Stomach (tissue), 9 donors: ENCODE data around the gene CENPU. TPM values are rescaled to one million over a fixed set of nuclear protein-coding genes. Genes with fewer than 3 reads are reported as not detected.

Source experiments
- DNase-seq, 2 donors: peaks; one replicate each; pipeline versions ENCODE4 v3.0.0 to v3.0.0-alpha.2; 2013 to 2019
- H3K27ac ChIP-seq, 5 donors: fragments of 200-600 bp in 4 of 5; sonication (generic) in 4 of 5; one replicate each; pipeline ENCODE4 v1.5.1; 2013 to 2019; ENCODE audit warnings: mild to moderate bottlenecking in 1 of 5, moderate library complexity in 1 of 5
- H3K27me3 ChIP-seq, 3 donors: fragments of 200-600 bp; sonication (generic); one replicate each; pipeline ENCODE4 v1.5.1; 2017 to 2019; ENCODE audit warnings: mixed run types in 1 of 3
- H3K36me3 ChIP-seq, 4 donors: fragments of 200-600 bp; sonication (generic); 1 replicate in 3 of 4; 2 replicates in 1 of 4; pipeline ENCODE4 v1.5.1; 2016 to 2019
- H3K4me1 ChIP-seq, 4 donors: fragments of 200-600 bp; sonication (generic); one replicate each; pipeline ENCODE4 v1.5.1; 2016 to 2019
- H3K4me3 ChIP-seq, 4 donors: fragments of 200-600 bp; sonication (generic) in 3 of 4; one replicate each; pipeline ENCODE4 v1.5.1; 2016 to 2019; ENCODE audit warnings: mild to moderate bottlenecking in 1 of 4
- H3K9me3 ChIP-seq, 4 donors: fragments of 200-600 bp; sonication (generic); one replicate each; pipeline ENCODE4 v1.5.1; 2016 to 2019
- CTCF ChIP-seq, 7 experiments: fragments of 450-650 bp in 4 of 7; fragments of 200-600 bp in 3 of 7; sonication (generic) in 3 of 7; IDR thresholded peaks; one replicate each; pipeline ENCODE4 v1.5.1; 2016 to 2019; ENCODE audit warnings: antibody characterized with exemption in 7 of 7, control low read depth in 2 of 7, mild to moderate bottlenecking in 1 of 7
- EP300 ChIP-seq: sonication (generic); formaldehyde crosslinking; IDR thresholded peaks from one replicate; pipeline ENCODE4 v1.6.1; 2017; ENCODE audit warnings: antibody characterized with exemption
- POLR2A ChIP-seq, 4 donors: fragments of 450-650 bp; IDR thresholded peaks; one replicate each; pipeline ENCODE4 v1.6.1; 2016; ENCODE audit warnings: antibody characterized with exemption in 4 of 4, control low read depth in 2 of 4, mild to moderate bottlenecking in 1 of 4, moderate library complexity in 1 of 4
- POLR2AphosphoS5 ChIP-seq, 3 donors: sonication (generic); formaldehyde crosslinking; IDR thresholded peaks; one replicate each; pipeline ENCODE4 v1.6.1; 2016; ENCODE audit warnings: antibody characterized with exemption in 3 of 3
- WGBS, 5 donors: extraction: QIAGEN DNeasy Blood & Tissue Kit in 3 of 5; methylation state at CpG; one replicate each; pipeline versions ENCODE4 v1.1.5 to v1.1.7; 2013 to 2018; 5-methylcytosine and 5-hydroxymethylcytosine counted together
- intact Hi-C: fragments of 100-400 bp; cut with DNase I; formaldehyde crosslinking; loops from one replicate; pipeline ENCODE4 v1.15.1; 2023; ENCODE audit warnings: low total_unique reads
- polyA plus RNA-seq, 3 donors: library from polyadenylated mRNA; stranded (reverse); fragments of 200-250 nt; gene quantifications; one replicate each; pipeline ENCODE4 v1.2.3, GENCODE V29; 2013
- total RNA-seq, 5 donors: library from RNA; depleted of rRNA; stranded (reverse); fragments of >200 nt; gene quantifications; one replicate each; pipeline versions ENCODE4 v1.1.0 to v1.2.3, GENCODE V29; 2014 to 2016
- donor health status: healthy with polysubstance abuse.
- donor health status: Bipolar disorder and iron deficiency.
- donor health status: healthy.

Gene CENPU
- total and polyA plus RNA-seq, 8 donors: 4.1 to 17.8 (median 6.7) TPM

- H3K4me3 ChIP-seq: peak overlapping the region; percentile 74 to 93 (median 80)
- H3K27me3 ChIP-seq: no peaks in the 10 kb centered on the region
- H3K27ac ChIP-seq: peak overlapping the region; percentile 93 to 100 (median 98)
- H3K36me3 ChIP-seq: peaks cover 0 to 18% (median 1%) of the 10 kb centered on the region in 4 donors
- no peaks in the 10 kb centered on the region for H3K9me3 ChIP-seq
- no peak for TF ChIP-seq CTCF (IDR thresholded peaks at IDR 0.05)
- TF ChIP-seq EP300: no peak
- no peak for TF ChIP-seq POLR2AphosphoS5 (IDR thresholded peaks at IDR 0.05)
- no peak for TF ChIP-seq POLR2A (IDR thresholded peaks at IDR 0.05)
- WGBS, 5 donors: 32 to 40% (median 38%) methylated on average over 7 of the region's 7 CpGs
- peaks cover 38 to 67% (median 55%) of the 10 kb centered on the region in 4 donors for H3K4me1 ChIP-seq
- no peak for DNase-seq
- intact Hi-C loops: no loop called here
Measured at GRCh38 chr4:184647266-184648053, 86.4 kb downstream of the CENPU start.

- intact Hi-C loops: no loop called here
- Histone ChIP-seq H3K4me3 (no peak overlapping the region), H3K4me1 (peaks cover 42 to 74% (median 57%) of the 10 kb centered on the region in 4 donors), H3K9me3 (no peaks in the 10 kb centered on the region), H3K36me3 (peaks cover 0 to 20% (median 4%) of the 10 kb centered on the region in 4 donors), H3K27ac (peak overlapping the region in 3 of 5 donors; percentile 11 to 100 (median 98)), H3K27me3 (no peaks in the 10 kb centered on the region)
- 35 to 43% (median 41%) methylated on average over 6 of the region's 6 CpGs for WGBS, 5 donors
- no peak for TF ChIP-seq POLR2AphosphoS5 (IDR thresholded peaks at IDR 0.05)
- no peak for TF ChIP-seq POLR2A (IDR thresholded peaks at IDR 0.05)
- TF ChIP-seq EP300: no peak
- TF ChIP-seq CTCF (IDR thresholded peaks at IDR 0.05): no peak
- no peak for DNase-seq
Measured at GRCh38 chr4:184645904-184646610, 87.8 kb downstream of the CENPU start.

- DNase-seq: no peak
- WGBS, 5 donors: 79 to 94% (median 86%) methylated on average over 8 to 9 of the region's 9 CpGs
- intact Hi-C loops: no loop called here
- TF ChIP-seq EP300 (no peak), CTCF (IDR thresholded peaks at IDR 0.05) (no peak), POLR2AphosphoS5 (IDR thresholded peaks at IDR 0.05) (no peak), POLR2A (IDR thresholded peaks at IDR 0.05) (no peak)
- Histone ChIP-seq H3K4me3 (no peak overlapping the region), H3K9me3 (no peaks in the 10 kb centered on the region), H3K36me3 (peaks cover 0 to 20% (median 6%) of the 10 kb centered on the region in 4 donors), H3K4me1 (peaks cover 36 to 76% (median 52%) of the 10 kb centered on the region in 4 donors), H3K27ac (peak overlapping the region in 2 of 5 donors; percentile 34 to 100), H3K27me3 (no peaks in the 10 kb centered on the region)
Measured at GRCh38 chr4:184644553-184645307, 89.2 kb downstream of the CENPU start.

Other genes starting within 250 kb of the CENPU start
- gene CASP3, start 84.6 kb downstream of the CENPU start, total RNA-seq: 10 to 100 TPM; 12.5 to 52.5 (median 18.8) TPM
- 10 to 100 TPM; 12.7 to 27.3 (median 18.7) TPM for gene CASP3, start 84.6 kb downstream of the CENPU start, polyA plus RNA-seq
- 10 to 100 TPM; 14.8 to 88.8 (median 32.4) TPM for gene PRIMPOL, start 84.4 kb downstream of the CENPU start, total RNA-seq
- gene PRIMPOL, start 84.4 kb downstream of the CENPU start, polyA plus RNA-seq: 10 to 100 TPM; 11.5 to 20.2 (median 12.8) TPM
- gene ACSL1, start 91.9 kb upstream of the CENPU start, total RNA-seq: 1,000 to 10,000 TPM in 1 of 5 donors, 10 to 100 TPM in 4; 47.1 to 1,170 (median 61.8) TPM
- gene ACSL1, start 91.9 kb upstream of the CENPU start, polyA plus RNA-seq: 10 to 100 TPM; 42.8 to 48.2 (median 44.0) TPM